GM12875 (cell line): ENCODE results near the gene SFSWAP.
A peak's percentile ranks its signal among the peaks of the same experiment; 100 is the strongest.

Experiments used
- H3K4me3 ChIP-seq: one replicate; pipeline ENCODE4 v1.5.1; 2011; ENCODE audit warnings: low read depth, low read length, control low read depth
- TF ChIP-seq, protein P1 (sequence below): IDR thresholded peaks from 2 replicates; pipeline ENCODE4 v1.5.1; 2011; ENCODE audit warnings: low read depth, mild to moderate bottlenecking, control low read depth, inconsistent platforms, low read length, moderate library complexity, borderline replicate concordance; ENCODE audit not compliant: insufficient read depth

Gene SFSWAP

DNA sequence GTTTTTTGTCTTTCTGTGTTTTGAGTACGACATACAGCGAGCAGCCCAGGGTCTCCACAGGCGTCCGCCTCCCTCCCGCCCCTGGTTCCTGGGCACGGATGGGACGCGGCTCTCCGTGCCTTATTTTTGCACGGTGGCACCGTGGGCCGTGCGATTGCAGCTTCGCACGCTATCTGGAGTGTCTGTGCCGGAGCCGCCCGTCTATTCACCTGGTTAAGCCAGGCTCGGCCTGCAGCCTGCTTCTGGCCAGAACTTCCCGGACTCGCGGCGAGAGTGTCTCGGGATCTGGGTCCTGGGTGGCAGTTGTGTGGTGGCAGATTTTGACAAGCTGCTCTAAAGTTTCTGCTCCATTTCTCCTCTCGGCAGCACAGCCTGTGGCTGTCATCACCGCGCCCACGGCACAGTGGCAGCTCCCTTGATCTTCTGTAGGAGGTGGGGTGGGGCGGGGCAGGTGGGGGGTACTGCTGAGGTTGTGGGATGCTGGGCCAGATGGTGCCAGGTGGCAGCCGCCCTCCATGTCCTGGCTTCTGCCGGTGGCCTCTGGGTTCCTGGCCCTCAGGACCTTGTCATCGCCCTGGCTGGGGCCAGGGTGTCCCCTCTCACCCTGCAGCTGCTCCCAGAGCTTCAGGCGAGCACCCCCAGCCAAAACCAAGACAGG lies 120.2 kb downstream of the SFSWAP start:
- TF ChIP-seq, protein P1, sequence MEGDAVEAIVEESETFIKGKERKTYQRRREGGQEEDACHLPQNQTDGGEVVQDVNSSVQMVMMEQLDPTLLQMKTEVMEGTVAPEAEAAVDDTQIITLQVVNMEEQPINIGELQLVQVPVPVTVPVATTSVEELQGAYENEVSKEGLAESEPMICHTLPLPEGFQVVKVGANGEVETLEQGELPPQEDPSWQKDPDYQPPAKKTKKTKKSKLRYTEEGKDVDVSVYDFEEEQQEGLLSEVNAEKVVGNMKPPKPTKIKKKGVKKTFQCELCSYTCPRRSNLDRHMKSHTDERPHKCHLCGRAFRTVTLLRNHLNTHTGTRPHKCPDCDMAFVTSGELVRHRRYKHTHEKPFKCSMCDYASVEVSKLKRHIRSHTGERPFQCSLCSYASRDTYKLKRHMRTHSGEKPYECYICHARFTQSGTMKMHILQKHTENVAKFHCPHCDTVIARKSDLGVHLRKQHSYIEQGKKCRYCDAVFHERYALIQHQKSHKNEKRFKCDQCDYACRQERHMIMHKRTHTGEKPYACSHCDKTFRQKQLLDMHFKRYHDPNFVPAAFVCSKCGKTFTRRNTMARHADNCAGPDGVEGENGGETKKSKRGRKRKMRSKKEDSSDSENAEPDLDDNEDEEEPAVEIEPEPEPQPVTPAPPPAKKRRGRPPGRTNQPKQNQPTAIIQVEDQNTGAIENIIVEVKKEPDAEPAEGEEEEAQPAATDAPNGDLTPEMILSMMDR = no peak
- no peak overlapping the region for H3K4me3 ChIP-seq

DNA sequence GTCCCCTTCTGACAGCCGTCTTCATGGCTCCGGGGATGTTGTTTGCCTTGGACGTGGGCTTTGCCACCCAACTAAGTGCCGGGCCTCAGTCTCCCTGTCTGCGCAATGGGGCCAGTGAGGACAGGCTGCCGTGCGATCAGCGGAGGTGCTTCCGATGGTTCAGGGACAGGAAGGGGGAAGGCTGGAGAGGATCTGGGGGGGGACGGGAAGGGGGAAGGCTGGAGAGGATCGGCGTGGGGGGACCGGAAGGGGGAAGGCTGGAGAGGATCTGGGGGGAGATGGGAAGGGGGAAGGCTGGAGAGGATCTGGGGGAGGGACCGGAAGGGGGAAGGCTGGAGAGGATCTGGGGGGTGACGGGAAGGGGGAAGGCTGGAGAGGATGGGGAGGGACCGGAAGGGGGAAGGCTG lies 120.7 kb downstream of the SFSWAP start:
- no peak overlapping the region for H3K4me3 ChIP-seq
- TF ChIP-seq, protein P1 = no peak

DNA sequence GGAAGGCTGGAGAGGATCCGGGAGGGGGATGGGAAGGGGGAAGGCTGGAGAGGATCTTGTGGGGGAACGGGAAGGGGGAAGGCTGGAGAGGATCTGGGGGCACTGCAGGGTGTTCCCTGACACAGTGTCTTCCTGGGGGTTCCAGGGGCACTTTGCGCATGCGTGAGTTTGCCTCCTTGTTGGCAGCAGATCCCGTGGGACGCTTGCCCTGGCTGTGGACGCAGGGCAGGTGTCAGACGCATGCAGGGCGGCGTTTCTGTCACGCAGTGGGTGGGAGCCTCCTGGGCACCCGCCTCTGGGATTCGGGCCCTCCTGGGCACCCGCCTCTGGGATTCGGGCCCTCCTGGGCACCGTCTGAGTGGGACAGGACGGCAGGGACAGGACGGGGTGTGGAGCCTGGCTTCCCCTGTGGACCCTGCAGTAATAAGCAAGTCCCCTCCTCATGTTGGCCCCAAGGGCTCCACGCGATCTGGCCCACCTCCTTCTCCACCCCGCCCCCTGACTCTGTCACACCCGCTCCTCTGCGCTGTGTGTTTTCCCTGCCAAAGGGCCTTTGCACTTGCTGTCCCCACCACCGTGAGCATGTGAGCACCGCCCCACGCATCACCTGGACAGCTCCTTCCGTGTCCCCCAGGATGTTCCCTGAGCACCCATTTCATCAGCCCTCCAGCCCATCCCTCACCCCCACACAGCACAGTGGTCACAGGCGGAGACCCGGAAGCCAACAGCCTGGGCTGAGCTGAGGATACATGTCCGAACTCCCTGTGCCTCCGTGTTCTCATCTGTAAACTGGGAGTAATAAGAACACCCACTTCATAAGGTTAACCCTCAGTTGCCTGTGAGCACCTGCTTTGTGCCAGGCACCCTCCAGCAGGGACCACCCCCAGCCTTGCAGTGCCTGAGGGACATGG lies 121.7 kb downstream of the SFSWAP start:
- no peak overlapping the region for H3K4me3 ChIP-seq
- TF ChIP-seq, protein P1 = no peak

DNA sequence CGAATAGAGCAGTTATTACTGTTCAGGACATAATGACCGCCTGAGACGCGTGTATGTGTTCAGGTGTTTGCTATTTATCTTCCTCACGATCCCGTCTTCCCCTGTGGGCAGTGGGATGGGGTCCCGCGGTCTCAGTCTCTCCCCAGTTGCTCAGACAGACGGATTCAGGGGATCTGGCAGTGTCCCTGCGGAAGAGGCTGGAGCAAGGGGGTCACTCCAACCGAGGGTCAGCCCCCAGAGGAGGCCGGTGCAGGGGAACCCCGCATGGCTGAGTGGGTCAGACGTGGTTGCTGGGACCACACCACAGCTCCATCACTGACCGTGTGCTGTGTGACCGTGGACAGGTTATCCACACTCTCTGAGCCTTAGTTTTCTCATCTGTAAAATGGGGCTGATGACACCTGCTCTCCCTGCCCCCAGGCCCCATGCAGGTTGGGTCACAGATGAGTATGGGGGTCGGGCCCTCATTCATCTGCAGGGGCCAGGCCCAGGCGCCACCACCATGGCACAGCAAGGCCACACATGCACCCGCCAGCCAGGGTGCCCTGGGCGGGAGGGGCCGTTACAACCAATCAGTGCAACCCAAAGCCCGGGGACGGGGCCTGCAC lies 122.5 kb downstream of the SFSWAP start:
- no peak overlapping the region for H3K4me3 ChIP-seq
- TF ChIP-seq, protein P1 = no peak

DNA sequence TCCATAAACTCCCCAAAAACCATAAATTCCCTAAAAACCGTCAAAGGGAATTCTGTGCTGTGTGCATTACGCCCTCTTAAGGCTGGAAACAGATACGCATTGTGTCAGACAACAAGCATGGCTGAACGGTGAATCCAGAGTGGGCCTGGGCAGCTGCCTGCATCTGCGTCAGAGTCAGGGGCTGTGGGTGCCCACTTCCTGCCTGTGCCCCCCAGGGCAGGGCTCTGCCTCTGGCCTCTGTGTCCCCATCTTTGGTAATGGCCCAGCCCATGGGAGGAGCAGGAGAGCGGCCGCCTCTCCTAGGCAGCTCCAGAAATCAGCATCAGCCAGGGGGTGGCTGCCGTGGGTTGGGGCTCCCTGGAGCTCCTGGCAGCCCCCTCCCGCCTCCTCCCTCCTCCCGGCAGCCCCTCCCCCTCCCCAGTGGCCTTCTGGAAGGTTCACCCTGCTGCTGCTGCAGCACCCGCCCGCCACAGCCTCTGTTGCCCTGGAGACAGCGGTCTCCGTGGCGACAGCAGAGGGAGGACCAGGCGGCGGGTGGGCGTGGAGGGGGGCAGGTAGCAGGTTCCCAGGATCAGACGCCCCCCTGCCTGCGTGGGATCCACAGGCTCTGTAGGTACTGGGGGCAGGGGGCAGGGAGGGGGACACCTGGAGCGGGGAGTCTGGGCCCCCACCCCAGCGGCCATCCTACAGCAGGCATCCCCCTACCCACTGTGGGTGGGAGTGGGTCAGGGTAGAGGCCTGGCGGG lies 123.2 kb downstream of the SFSWAP start:
- TF ChIP-seq, protein P1 = peak; percentile 37; the same call in 1 of the 2 replicates
- H3K4me3 ChIP-seq = no peak overlapping the region

DNA sequence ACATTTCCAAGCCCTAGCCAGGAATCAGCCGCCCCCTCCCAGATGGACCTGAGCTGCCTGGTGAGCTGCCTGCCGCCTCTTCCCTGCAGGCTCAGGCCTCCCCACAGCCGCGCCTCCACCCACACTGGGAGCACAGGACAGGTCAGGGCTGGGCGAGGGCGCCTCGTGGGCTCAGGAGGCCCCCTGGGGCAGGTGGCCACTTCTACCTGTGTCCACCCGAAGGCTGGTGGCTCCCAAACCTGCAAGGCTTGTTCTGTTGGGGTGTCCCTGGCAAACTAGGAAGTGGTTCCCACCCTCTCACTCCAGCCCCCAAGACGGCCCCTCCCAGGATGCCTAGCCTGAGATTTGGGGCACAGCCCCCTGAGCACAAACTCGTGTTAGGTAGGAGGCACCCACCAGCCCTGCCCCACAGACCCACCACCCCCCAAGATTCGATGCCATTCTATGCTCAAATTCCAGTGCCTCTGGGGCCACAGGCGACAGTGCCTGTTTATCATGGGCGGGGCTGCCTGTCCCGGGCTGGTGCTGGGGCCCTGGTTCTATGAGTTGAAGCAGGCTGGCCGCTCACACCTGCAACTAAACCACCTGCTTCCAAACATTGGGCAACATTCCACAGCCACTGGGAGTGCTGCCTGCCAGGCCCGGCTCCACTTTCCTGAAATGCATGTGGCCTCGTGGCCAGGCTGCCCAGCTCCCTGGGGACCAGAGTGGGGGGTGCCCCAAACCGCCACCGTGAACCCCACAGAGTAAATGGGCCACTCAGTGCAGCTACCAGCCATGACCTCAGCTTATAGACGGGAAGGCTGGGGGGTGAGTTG lies 124.1 kb downstream of the SFSWAP start:
- TF ChIP-seq, protein P1 = no peak
- no peak overlapping the region for H3K4me3 ChIP-seq
